Breast epithelium (tissue), 4 donors: ENCODE results near the gene PHF24. TPM values are rescaled to one million over a fixed set of nuclear protein-coding genes. Genes with fewer than 3 reads are reported as not detected.

Experiments used
- DNase-seq, 2 donors: peaks; one replicate each; pipeline ENCODE4 v3.0.0-alpha.2; 2019; ENCODE audit warnings: low spot score in 2 of 2
- H3K27ac ChIP-seq, 2 donors: fragments of 200-600 bp; sonication (generic) in 1 of 2; one replicate each; pipeline ENCODE4 v1.5.1; 2016 to 2019; ENCODE audit warnings: mild to moderate bottlenecking in 1 of 2
- H3K27me3 ChIP-seq, 2 donors: fragments of 200-600 bp; sonication (generic) in 1 of 2; one replicate each; pipeline versions ENCODE4 v1.5.1 to v1.6.0; 2017 to 2019; ENCODE audit warnings: control low read depth in 1 of 2, mild to moderate bottlenecking in 1 of 2
- H3K36me3 ChIP-seq: fragments of 200-600 bp; one replicate; pipeline ENCODE4 v1.5.1; 2019
- H3K4me1 ChIP-seq, 2 donors: fragments of 200-600 bp; sonication (generic); one replicate each; pipeline ENCODE4 v1.5.1; 2016 to 2019; ENCODE audit warnings: control low read depth in 1 of 2
- H3K4me3 ChIP-seq, 3 donors: fragments of 200-600 bp; sonication (generic); 1 replicate in 2 of 3; 2 replicates in 1 of 3; pipeline ENCODE4 v1.5.1; 2016 to 2019; ENCODE audit warnings: mild to moderate bottlenecking in 3 of 3, moderate library complexity in 2 of 3
- H3K9me3 ChIP-seq, 2 donors: fragments of 200-600 bp; sonication (generic) in 1 of 2; one replicate each; pipeline ENCODE4 v1.5.1; 2016 to 2019; ENCODE audit warnings: control low read depth in 1 of 2
- POLR2A ChIP-seq: fragments of 450-650 bp; IDR thresholded peaks from one replicate; pipeline ENCODE4 v1.6.1; 2016; ENCODE audit warnings: antibody characterized with exemption, mild to moderate bottlenecking, moderate library complexity
- POLR2AphosphoS5 ChIP-seq, 3 donors: sonication (generic); formaldehyde crosslinking; IDR thresholded peaks; one replicate each; pipeline ENCODE4 v1.6.1; 2017; ENCODE audit warnings: antibody characterized with exemption in 3 of 3
- intact Hi-C: fragments of 100-400 bp; cut with DNase I; formaldehyde crosslinking; loops from one replicate; pipeline ENCODE4 v1.15.1; 2023; ENCODE audit warnings: low total_unique reads
- total RNA-seq, 3 donors: library from RNA; depleted of rRNA; stranded (reverse); fragments of >200 nt; gene quantifications; one replicate each; pipeline ENCODE4 v1.1.0, GENCODE V29; 2016
- TF ChIP-seq, protein P1 (sequence below), 3 donors: fragments of 450-650 bp; IDR thresholded peaks; one replicate each; pipeline ENCODE4 v1.5.1; 2016 to 2017; ENCODE audit warnings: antibody characterized with exemption in 3 of 3, mild to moderate bottlenecking in 3 of 3, moderate library complexity in 3 of 3

PHF24 gene
- total RNA-seq, 3 donors from 2014 or later = 0.15 to 1.1 (median 0.33) TPM

- Histone ChIP-seq H3K9me3 (no peaks in the 10 kb centered on the region), H3K4me1 (no peaks in the 10 kb centered on the region), H3K4me3 (no peak overlapping the region), H3K27ac (no peak overlapping the region), H3K27me3 (no peaks in the 10 kb centered on the region), H3K36me3 (no peaks in the 10 kb centered on the region)
- TF ChIP-seq POLR2A (no peak), POLR2AphosphoS5 (IDR thresholded peaks at IDR 0.05) (no peak)
- TF ChIP-seq, protein P1, sequence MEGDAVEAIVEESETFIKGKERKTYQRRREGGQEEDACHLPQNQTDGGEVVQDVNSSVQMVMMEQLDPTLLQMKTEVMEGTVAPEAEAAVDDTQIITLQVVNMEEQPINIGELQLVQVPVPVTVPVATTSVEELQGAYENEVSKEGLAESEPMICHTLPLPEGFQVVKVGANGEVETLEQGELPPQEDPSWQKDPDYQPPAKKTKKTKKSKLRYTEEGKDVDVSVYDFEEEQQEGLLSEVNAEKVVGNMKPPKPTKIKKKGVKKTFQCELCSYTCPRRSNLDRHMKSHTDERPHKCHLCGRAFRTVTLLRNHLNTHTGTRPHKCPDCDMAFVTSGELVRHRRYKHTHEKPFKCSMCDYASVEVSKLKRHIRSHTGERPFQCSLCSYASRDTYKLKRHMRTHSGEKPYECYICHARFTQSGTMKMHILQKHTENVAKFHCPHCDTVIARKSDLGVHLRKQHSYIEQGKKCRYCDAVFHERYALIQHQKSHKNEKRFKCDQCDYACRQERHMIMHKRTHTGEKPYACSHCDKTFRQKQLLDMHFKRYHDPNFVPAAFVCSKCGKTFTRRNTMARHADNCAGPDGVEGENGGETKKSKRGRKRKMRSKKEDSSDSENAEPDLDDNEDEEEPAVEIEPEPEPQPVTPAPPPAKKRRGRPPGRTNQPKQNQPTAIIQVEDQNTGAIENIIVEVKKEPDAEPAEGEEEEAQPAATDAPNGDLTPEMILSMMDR (IDR thresholded peaks at IDR 0.05) = no peak
- DNase-seq = no peak
- intact Hi-C loops = no loop called here
Observed at GRCh38 chr9:35028341-35028740, 70.3 kb downstream of the PHF24 start.

DNA sequence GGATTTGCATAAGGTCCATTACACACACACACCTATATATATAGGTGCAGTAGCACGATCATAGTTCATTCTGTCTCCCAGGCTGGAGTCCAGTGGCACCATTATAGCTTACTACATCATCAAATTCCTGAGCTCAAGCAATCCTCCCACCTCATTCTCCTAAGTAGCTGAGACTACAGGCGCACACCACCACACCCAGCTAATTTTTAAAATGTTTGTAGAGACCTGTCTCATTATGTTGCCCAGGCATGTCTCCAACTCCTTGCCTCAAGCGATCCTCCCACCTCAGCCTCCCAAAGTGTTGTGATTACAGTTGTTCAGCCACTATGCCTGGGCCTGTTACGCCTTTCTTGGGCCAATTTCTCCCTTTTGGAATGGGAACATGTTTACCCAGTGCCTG lies 71.2 kb downstream of the PHF24 start:
- no peaks in the 10 kb centered on the region for H3K9me3 ChIP-seq
- no peak overlapping the region for H3K4me3 ChIP-seq
- no peaks in the 10 kb centered on the region for H3K27me3 ChIP-seq
- H3K36me3 ChIP-seq = no peaks in the 10 kb centered on the region
- TF ChIP-seq POLR2AphosphoS5 (IDR thresholded peaks at IDR 0.05) (no peak), POLR2A (no peak)
- TF ChIP-seq, protein P1 (IDR thresholded peaks at IDR 0.05) = no peak
- DNase-seq = no peak
- H3K27ac ChIP-seq = no peak overlapping the region
- H3K4me1 ChIP-seq = no peaks in the 10 kb centered on the region
- intact Hi-C loops = no loop called here

- H3K36me3 ChIP-seq = no peaks in the 10 kb centered on the region
- no peak for DNase-seq
- intact Hi-C loops = no loop called here
- H3K27ac ChIP-seq = no peak overlapping the region
- TF ChIP-seq, protein P1 (IDR thresholded peaks at IDR 0.05) = no peak
- no peak for TF ChIP-seq POLR2AphosphoS5 (IDR thresholded peaks at IDR 0.05)
- TF ChIP-seq POLR2A = no peak
- H3K9me3 ChIP-seq = no peaks in the 10 kb centered on the region
- no peak overlapping the region for H3K4me3 ChIP-seq
- no peaks in the 10 kb centered on the region for H3K4me1 ChIP-seq
- H3K27me3 ChIP-seq = no peaks in the 10 kb centered on the region
Observed at GRCh38 chr9:35029852-35030251, 71.8 kb downstream of the PHF24 start.

Other genes starting within 250 kb of the PHF24 start
- gene CCL21, start 248.1 kb upstream of the PHF24 start, total RNA-seq = 10 to 100 TPM in 2 of 3 donors, 1 to 10 TPM in 1; 5.9 to 84.9 (median 12.0) TPM
- gene DNAJB5, start 31.5 kb downstream of the PHF24 start, total RNA-seq = 1 to 10 TPM; 5.4 to 9.0 (median 6.9) TPM
- gene VCP, start 114.3 kb downstream of the PHF24 start, total RNA-seq = 100 to 1,000 TPM; 150 to 173 (median 168) TPM
- 10 to 100 TPM; 10.7 to 15.2 (median 13.4) TPM for gene FANCG, start 121.7 kb downstream of the PHF24 start, total RNA-seq
- gene PIGO, start 138.3 kb downstream of the PHF24 start, total RNA-seq = 10 to 100 TPM; 15.4 to 24.9 (median 18.0) TPM
- gene STOML2, start 144.8 kb downstream of the PHF24 start, total RNA-seq = 100 to 1,000 TPM in 2 of 3 donors, 10 to 100 TPM in 1; 89.4 to 115 (median 101) TPM
- gene ATOSB, start 157.6 kb downstream of the PHF24 start, total RNA-seq = 10 to 100 TPM in 1 of 3 donors, 1 to 10 TPM in 2; 7.8 to 21.1 (median 8.8) TPM
- gene UNC13B, start 203.7 kb downstream of the PHF24 start, total RNA-seq = 10 to 100 TPM; 19.3 to 36.6 (median 27.2) TPM